Stimulated activated CD4-positive, alpha-beta T cell treated with anti-CD3 and anti-CD28 coated beads, TNF-alpha, amount 100 ng/mL, for 48 hours (primary cell): ENCODE measurements around the gene FCN2.

Experiments used
- DNase-seq, 3 donors: peaks; one replicate each; pipeline ENCODE4 v3.0.0-alpha.2; 2020; ENCODE audit warnings: low read depth in 3 of 3

FCN2 gene

DNA sequence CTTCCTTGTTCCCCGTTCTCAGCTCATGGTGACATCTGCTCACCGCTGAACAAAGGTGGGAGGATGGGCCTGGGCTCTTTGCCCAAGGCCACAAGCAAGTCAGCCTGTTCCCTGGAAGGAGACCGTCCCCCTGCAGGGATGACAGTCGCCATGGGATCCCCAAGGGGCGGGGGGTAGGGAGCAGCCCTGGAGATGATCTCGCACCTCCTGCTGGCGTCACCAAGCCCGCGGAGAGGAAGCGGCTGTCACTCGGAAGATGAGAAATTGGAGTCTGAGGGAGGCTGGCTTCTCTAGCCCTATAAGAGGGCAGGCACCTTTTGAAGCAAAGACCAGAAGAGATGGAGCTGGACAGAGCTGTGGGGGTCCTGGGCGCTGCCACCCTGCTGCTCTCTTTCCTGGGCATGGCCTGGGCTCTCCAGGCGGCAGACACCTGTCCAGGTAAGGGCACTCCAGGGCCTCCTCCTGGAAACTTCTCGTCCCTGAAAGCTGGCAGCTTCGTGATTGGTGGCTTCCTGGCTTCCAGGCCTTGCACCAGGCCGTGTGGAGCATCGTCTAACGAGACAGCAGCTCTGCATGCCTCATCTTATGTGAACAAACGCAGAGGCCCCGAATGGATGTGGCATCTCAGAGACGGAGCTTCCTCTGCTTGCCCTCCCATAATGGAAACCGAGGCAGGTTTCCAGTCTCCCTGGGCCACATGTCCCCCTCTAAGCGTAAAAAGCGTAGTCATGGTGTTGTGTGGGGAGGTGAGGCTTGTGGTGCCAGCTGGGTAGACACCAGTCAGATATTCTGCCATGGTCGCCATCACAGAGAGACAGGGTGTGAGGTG, at the start of gene FCN2:
TSS of gene FCN2 (plus strand) at position 327 of the 829 bp plus-strand sequence. CDS start at position 339, 12 bp downstream.
- no peak for DNase-seq

DNA sequence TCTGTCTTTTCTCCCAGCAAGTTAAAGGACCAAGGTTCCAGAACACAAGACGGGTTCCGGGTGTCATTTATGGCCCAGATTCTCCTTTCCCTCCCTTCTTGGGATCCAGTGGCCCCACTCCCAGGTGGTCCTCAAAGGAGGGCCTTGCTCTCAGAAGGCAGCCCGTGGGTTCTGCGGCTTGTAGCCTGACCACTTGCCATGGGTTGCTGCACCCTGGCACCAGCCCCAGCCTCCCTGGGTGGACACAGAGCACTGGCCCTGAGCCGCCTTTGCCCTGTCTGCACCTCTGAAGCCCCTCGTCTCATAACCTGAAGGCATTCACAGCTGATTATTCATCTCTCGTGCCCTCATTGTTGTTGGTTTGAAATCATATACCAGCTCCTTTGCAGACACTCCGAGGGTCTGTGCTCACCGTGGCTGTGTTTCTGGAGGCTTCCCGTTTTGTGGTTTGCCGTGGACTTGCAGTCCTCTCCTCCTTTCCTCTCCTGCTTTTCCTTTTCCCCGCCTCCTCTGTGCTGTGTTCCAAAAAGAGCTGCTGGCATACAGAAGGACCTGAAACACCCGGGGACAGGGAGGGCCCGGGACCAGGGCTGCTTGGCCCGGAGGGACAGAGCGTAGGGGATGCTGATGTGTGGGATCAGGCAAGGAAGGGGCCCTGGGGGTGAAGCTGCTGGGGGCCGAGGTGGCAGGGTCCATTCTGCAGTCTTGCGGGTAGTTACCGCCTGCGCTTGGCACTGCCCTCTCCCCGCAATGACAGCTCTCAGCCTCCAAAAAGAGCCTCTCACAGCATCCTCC, 49.5 kb upstream of the FCN2 start:
- DNase-seq, result no peak

DNA sequence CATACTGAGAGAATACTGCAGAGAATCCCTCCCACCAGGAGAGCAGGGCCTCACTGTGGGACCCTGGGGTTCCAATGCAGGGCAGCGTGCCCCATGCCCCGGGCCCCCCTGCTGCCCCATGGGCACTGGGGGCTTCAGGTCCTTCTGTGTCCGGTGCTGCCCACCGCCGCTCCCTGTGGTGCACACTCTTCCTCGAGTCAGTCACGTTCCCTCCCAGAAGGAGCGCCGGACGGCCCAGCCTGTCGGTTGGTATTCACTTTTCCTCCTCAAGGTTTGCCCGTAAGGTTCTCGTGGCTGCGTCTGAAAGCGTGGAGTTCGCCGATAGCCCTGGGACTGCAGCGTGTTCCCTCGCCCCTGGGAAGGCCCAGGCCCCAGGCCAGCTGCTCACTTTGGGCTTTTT, 48.1 kb upstream of the FCN2 start:
- DNase-seq, result no peak

DNA sequence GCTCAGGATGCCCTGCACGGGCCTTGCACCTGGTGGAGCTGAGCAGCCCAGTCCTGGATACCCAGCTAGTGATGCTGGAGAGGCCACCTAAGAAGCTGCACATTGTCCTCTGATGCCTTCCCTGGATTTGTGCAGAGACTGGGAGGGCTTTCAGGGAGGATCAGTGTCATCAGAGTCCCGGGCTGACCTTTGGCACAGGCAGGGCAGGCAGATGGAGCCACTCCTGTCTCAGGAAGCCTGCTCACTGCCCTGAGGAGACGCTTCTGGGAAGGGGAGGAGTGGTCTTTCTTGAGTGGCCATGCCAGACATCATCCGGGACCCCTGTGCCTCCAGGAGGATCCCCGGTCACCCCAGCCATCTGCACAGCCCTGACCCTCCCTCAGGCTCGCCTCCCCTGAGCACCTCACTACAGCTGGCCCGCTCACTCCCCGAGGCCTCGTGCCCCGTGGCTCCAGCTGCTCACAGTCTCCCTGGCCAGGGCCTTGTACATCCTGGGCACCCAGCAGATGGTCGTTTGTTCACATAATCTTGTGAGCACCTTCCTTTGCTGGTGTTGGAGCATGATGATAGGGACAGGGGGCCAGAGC, 47.2 kb upstream of the FCN2 start:
- no peak for DNase-seq

DNA sequence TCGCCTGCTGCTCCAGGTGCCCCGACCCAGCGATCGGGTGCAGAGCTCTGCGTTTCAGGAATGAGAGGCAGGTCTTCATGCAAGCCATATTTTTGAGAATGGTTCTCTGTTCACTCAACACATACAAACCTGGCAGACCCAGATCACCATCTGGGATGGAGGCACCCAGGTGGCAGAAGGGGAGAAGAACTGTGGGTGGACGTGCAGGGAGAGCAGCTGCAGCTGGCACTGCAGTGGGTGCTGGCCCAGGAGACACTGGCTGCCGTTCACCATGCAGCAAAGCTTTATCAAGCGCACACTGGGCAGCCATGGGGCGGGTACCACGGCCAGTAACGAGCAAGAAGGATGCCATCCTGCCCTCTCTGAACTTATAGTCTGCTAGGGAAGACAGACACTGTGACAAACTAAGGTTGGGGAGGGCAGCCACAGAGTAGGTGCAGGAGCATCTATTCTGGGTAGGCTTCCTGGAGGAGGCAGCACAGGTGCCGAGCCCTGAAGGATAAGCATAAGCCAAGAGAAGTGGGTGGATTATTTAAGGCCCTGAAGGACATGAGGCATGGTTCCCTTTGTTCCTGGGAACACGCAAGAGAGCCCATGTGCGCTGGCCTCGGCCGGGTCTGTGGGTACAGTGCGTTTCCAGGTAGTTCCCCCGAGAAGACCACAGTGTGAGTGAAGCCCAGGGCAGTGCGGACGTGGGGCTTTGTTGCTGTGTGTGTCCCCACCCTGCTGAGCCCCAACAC, 46.2 kb upstream of the FCN2 start:
- no peak for DNase-seq

DNA sequence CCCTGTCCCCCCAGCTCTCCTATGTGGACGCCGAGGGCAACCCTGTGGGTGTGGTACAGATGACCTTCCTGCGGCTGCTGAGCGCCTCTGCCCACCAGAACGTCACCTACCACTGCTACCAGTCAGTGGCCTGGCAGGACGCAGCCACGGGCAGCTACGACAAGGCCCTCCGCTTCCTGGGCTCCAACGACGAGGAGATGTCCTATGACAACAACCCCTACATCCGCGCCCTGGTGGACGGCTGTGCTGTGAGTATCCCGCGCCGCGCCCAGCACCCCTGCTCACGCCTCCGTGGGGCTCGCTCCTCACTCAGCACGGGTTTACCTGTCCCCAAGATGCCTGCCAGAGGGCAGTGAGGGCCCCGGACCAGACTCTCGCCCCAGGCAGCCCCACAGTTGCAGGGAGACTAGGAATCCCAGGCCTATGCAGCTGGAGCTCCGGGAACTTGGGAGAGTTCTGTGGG, 45.6 kb upstream of the FCN2 start:
- no peak for DNase-seq

DNA sequence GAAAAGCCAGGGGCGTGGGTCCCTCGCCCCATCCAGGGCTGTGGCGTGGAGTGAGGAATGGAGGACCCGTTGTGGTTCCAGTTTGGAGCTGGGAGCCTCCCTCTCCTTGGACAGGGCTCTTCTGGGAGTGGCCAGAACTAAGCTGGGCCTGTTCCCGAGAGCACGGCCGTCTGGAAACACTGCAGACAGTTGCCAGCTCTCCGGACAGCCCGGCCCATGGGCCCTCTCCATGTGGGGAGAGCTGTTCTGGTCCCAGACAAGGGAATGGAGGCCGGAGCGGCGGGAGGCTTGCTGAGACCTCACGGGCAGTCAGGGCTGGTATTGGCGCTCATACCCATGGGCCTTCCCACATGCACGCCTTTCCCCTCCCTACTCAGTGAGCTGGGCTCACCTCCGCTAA, 45.2 kb upstream of the FCN2 start:
- no peak for DNase-seq

DNA sequence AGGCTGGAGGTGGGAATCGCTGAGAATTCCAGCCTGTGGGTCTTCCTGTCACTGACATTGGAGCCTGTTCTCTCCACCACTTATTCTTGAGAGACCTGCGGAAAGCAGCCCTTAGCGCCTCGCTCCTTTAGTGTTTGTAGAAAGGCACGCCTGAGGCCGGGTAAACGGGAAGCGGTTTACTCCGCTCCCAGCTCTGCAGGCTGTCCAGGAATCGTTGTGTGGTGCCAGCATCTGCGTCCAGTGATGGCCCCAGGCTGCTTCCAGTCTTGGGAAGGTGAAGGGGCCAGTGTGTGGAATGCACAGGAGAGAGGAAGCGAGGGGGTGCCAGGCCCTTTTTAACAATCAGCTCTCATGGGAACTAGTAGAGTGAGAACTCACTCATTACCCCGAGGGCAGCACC, 44.6 kb upstream of the FCN2 start:
- DNase-seq, result no peak

DNA sequence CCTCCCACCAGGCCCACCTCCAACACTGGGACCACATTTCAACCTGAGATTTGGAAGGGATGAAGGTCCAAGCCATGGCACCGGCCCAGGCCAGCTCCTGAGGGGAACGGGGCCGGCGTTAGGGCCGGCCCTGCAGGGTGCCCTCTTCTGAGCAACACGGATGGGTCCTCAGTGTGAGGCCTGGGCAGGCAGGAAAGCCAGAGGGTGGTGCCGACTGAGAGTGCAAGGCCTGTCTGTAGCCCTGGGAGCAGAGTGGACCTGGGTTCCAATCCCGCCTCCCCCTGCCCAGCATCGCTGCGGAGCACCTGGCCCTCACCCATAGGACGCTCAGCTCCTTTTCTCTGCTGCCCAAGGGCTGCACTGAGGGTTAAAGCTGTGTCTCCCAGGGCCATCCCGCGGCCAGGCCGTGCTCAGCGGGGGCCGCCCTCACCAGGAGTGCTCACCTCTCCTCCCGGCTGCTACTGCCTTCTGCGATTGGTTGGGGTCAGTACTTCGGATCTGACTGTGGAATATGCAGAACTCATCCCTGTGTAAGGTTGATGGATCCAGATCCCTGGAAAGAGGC, 44.1 kb upstream of the FCN2 start:
- DNase-seq, result no peak

DNA sequence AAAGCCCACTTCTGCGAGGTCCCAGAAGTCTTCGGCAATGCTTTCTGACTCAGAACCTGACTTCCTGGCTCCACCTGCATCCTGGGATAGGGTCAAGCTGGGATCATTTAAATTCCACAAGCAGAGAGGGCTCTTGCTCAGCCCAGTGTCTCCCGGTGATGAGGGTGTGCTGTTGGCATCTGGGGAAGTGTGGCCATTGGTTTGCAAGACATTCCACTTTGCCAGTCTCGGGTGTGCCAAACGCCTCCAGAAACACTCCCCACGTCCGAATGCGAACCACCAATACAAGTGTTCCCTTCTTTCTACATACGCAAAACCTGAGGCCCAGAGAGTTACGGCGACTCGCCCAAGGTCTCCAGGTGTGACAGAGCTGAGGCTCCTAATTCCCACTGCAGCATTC, 43.1 kb upstream of the FCN2 start:
- DNase-seq, result no peak

DNA sequence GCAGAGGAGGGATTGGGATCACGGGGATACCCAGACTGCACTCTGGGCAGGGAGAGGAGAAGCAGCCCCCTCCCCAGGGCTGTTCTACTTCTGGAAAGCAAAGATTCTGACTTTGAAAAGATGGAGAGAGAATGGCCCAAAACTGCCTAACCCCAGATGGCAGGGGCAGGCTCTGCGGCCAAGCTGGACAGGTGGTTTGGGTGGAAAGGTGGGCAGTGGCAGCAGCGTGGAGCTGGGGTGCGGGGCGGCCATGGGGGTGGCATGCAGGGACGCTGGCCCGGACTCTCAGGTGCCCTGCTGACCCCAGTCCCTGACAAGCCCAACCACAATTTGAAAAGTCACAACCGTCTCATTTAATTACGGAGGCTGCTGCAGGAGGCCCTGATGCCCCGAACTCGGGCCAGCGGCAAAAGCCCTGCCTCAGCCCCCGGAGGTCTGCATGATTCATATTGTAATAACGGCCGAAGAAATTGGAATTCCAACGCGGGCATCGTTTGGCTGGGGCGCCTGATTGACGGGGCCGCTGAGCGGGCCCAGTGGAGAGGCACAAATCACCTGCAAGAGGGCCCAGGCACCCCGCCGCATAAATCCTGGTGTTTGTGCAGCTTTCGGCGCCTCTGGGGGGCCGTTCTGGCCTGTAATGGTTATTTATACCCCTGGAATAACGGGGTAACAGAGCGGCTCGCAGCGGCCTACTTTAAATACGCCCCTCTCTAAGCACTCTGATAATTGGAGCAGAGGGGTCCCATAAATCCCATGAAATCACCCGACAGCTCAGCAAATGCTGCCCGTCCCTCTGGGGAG, 41.8 kb upstream of the FCN2 start:
- no peak for DNase-seq

DNA sequence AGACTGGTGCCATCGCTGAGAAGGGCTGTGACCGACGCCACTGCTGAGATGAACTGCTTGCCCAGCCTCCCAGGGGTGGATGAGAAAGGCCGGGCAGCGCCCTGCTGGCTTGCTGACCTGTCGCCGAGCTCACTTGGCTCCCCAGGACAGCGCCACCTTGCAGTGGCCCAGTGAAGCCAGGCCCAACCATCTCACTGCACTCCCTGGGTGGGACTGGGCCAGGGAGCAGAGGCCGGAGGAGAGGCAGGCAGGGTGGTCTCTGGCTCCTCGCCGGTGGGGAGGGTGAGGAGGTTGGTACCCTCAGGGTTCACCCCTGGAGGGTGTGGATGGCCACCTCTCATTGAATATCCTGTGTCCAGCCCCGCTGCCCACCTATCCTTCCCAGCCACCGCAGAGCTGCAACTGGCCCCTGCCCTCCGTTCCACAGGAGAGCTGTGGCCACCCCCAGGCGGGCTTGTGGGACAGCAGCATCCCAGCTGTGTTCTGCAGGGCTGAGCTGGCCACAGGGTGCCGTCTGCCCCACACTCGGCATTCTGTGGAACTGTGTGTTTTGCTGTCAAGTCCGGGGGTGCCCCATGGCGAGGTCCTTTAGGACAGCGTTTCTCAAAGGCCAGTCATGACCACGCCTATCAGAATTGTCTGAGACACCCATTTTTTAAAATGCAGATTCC, 41.0 kb upstream of the FCN2 start:
- DNase-seq, result no peak

DNA sequence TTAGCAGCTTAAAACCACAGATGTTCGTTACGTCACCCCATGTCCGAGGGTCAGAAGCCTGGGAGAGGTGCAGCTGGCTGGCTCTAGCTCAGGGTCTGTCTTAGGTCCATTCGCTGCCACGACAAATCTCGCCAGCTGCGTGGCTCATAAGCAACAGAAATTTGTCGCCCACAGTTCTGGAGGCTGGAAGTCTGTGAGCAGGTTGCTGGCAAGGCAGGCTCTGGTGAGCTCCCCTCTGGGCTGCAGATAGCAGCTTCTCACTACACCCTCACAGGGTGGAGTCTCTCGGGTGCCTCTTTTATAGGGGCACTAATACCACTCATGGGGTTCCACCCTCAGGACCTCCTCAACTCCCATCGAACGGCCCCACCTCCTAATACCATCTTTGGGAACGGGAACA, 40.1 kb upstream of the FCN2 start:
- no peak for DNase-seq

DNA sequence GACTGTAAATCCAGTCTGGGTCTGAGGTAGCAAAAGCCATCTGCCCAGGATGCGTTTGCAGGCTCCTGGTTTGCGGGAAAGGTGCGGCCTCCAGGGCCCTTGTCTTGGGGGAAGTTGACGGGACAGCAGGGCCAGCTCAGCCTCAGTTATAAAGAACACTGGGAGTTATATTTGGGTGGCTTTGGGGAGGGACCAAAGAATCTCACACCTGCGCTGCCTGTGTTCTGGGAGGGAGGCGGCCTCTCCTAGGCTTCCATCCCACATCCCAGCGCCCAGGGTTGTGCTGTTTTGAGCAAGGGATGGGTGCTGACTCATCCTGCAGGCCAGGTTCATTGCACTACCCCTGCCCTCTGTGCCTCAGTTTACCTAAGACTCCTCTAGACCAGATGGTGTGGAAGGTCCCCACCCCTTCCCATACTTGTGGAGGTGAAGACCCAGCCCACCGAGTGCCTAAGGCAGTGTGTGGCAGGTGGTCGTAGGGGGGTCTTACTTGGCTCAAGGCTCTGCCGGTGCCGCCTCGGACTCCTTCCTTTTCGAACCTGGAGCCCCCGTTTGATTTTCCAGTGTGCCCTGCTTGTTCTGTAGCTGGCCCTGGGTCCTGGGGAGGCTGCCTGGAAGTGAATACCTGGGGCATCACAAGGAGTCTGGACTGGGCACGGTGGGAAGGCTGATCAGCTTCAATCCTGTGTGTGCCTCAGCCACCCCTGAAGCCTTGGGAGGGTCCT, 39.3 kb upstream of the FCN2 start:
- DNase-seq, result no peak

DNA sequence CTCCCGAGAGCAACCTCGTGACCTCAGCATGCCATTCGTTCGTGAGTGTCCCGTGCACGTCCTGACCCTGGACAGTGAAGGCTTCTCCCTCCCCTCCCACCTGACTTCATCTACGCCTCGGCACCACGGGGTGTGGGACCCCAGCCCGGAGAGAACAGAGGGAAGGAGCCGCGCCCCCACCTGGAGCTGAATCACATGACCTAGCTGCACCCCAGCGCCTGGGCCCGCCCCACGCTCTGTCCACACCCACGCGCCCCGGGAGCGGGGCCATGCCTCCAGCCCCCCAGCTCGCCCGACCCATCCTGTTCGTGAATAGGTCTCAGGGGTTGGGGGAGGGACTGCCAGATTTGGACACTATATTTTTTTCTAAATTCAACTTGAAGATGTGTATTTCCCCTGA, 38.3 kb upstream of the FCN2 start:
- DNase-seq, result no peak

DNA sequence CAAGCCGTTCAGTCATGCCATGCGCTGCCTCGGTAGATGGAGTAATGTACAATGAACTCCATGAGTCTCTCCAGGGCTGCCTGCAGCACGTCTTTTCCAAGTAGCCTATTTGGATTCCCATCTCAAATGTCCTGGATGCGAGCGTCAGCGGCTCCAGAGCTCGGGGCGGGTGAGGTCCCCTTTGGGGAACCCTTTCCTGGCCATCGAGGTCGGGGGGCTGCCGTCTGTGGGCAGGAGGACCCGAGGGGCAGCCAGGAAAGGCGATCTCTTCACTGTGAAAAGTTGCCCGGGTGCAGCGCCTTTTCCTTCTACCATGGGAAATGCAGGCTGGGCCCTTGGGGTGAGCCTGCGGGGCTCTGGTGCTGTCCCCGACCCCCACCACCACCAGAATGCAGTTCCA, 36.9 kb upstream of the FCN2 start:
- no peak for DNase-seq

DNA sequence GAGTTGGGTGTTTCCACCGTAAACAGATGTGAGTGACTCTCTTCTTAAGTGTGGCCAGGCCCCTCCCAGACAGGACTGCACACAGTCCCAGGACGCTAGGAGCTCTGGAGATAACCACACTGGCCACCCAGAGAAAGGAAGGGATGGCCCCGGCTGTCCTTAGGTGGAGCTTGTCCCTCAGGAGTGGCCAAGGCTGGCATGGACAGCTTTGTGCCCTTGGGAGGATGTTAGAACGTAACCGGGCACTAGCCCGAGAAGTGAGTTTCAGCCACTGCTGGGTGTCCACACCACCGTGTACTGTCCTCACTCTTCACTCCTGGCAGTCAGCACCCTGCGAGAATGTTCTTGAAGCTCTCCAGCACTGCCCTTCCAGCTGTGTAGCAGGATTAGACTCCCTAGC, 35.8 kb upstream of the FCN2 start:
- no peak for DNase-seq

DNA sequence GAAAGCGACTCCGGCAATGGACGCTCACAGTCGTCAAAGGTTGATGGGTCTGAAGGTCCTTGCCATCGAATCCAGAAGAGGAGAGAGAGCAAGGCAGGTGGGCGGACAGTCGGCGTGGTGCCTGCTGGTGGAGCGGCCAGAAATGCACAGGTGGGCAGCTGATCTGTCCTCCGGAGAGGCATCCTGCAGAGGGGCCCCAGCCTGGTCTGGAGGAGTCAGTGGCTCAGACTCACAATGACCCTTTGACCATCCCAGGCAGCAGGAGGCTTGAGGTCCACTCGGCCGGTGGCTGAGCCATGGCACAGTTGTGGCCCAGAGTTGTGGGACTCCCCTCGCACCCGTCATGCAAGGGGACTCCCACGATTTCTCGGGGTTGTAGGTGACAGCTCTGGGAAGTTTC, 34.4 kb upstream of the FCN2 start:
- no peak for DNase-seq

DNA sequence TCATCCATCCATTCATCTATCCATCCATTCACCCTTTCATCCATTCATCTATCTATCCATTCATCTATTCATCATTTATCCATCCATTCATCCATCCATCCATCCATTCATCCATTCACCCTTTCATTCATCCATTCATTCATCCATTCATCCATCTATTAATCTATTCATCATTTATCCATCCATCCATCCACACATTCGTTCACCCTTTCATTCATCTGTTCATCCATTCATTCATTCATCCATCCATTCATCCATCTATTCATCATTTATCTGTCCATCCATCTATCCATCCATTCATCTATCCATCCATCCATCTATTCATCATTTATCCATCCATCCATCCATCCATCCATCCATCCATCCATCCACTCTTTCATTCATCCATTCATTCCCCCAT, 33.9 kb upstream of the FCN2 start:
- DNase-seq, result no peak

DNA sequence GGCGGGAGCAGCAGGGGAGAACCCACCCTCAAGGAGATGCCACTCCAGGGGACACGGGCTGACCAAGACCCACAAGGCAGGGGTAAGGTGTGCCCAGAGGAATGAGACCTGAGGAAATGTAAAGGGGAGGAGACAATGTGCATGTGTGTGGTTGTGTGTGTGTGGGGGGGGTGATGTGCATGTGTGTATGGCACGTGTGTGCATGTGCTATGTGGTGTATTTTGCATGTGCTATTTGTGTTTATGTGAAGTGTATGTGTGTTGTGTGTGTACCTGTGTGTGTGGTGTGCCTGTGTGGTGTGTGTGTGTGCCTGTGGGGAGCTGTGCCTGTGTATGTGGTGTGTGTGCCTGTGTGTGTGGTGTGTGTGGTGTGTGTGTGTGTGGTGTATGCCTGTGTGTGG, 33.5 kb upstream of the FCN2 start:
- DNase-seq, result no peak
